Stimulated activated CD4-positive, alpha-beta T cell treated with anti-CD3 and anti-CD28 coated beads, TNF-alpha, amount 100 ng/mL, for 24 hours (primary cell): ENCODE data around the gene DMAC1.

Source experiments
- DNase-seq, 3 experiments: peaks; one replicate each; pipeline ENCODE4 v3.0.0-alpha.2; 2020; ENCODE audit warnings: low read depth in 3 of 3

The DMAC1 gene

GRCh38 chr9:7783635-7784063, 15.9 kb downstream of the DMAC1 start:
- no peak for DNase-seq

DNA sequence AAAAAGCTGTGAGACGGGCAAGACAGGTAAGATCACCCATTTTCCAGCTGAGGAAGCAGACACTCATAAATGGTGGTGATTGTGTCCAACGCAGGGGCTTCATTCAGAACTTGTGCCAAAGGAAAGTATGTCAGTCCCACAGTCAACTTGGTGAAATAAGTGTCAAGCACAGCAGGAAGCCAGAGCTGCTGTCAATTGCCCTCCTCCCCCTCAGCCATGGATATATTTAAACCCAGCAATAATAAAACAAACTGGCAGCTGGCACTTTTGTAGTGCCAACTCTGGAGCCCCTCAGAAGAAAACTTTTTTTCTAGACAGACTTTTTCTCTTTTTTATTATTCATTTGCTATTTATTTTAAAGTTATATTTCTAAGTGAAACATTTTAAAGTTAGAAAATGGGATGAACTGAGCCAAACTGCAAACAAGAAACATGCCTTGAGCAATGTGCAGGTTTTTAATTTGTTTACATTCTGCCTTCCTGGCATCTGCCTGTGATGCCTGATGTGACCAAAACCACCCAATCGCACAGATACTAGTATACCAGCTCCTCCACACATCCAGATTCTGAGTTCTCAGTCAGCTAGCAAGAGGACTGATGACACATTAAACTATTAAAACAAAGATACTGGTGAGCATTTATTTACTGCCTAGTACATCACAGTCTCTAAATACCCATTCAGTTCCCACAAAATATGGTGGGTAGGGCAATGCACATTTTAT, 17.0 kb downstream of the DMAC1 start:
- no peak for DNase-seq

DNA sequence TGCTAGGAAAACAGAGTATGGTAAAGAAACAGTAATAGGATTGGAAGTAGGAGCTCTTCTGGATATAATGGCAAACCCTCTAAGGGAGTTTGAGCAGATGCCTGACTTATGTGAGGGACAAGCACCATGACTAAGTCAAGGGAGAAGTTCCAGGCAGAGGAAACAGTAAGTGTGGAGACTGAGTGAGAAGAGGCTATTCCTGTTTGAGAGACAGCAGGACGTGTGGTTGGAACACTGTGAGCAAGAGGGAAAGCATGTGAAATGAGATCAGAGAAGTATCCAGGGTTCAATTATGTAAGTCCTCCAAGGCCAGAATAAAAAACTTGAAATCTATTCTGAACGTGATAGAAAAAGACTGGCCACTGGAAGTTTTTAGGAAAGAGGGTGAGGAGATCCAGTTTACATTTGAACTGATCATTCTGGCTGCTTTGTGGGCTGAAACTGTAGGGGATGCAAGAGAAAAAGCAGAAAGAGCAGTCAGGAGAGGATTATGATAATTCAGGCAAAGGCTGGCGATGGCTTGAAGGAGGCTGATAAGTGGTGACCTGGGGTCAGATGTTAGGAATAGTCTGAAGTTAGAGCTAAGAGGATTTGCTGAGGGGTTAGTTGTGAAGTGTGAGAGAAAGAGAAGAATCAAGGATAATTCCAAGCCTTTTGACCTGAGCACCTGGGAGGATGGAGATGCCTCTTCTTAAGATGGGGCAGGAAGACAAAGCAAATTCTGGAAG, 19.2 kb downstream of the DMAC1 start:
- no peak for DNase-seq

DNA sequence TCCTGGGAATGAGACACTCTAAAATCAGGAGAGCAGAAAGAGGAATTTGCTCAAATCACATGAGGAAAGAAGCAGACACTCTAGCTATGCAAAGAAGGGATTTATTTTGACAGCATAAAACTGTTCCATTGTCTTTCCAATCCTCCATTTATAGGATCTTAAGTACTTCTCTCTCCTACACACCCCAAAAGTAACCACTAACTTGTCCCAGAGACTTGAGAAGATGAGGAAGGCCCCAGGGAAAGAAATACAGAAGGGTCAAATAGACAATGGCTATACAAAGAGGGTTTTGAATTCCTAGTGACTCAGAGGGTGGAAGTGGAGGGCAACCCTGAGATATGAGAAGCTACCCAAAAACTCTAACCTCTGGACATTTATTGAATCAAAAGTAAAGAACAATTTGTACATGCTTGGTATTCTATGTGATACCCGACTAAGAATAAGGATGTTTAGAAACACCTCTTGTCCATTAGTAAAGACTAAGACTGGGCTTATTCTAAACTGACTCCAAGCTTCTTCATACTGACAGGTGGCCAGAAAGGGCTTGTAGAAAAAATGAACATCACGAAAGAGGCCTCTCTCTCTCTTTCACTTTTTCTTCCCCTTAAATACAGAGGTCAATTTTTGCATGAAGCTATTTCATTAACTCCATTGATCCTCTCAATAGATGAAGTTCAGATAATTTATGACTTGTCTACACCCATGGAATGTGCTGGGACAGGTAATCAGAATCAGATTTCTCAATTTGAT, 20.6 kb downstream of the DMAC1 start:
- no peak for DNase-seq

- no peak for DNase-seq
Measured at GRCh38 chr9:7777771-7778170, 21.8 kb downstream of the DMAC1 start.

- no peak for DNase-seq
Measured at GRCh38 chr9:7770111-7770510, 29.5 kb downstream of the DMAC1 start.

DNA sequence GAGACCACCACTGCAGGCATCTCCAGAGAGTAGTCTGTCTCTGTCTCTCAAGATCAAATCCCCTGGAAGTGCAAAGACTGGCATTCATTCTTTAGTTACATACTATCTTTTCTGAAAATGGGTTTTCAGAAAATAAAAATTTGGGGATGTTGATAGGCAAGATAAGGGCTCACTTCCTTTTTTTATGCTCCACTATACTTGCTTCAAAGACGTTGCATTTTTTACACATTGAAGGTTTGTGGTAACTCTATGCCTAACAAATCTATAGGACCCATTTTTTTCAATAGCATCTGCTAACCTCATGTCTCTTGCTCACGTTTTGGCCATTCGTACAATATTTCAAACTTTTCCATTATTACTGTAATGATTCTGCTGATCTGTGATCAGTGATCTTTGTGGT, 37.0 kb downstream of the DMAC1 start:
- no peak for DNase-seq

DNA sequence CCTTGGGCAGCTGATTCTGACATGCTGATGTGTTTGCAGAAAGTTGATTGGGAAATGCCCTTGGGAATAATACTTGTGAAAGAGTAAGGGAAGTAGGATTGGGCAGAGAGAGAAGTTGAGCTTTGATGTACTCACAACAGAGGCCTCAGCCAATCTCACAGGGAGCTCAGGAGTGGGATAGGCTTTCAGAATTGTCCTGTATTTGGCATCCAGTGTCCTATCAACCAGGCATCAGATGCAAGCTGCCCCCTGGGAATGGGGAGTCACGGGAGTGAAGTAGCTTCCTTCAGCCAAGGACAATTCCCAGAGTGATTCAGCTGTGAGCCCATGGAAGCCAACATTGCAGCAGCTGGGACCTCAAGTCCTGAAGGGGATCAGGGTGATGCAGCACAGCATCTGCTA, 39.6 kb downstream of the DMAC1 start:
- no peak for DNase-seq

GRCh38 chr9:7756088-7756487, 43.5 kb downstream of the DMAC1 start:
- no peak for DNase-seq

GRCh38 chr9:7752481-7752880, 47.1 kb downstream of the DMAC1 start:
- DNase-seq, result no peak
